Stimulated activated CD8-positive, alpha-beta memory T cell treated with anti-CD3 and anti-CD28 coated beads, Interleukin-4, amount 100 ng/mL, for 48 hours (primary cell): ENCODE results near the gene MED7.

Source experiments
- DNase-seq: peaks from one replicate; pipeline ENCODE4 v3.0.0-alpha.2; 2020

The MED7 gene

GRCh38 chr5:157100140-157100679, 42.5 kb downstream of the MED7 start:
- DNase-seq: peak; percentile 43

GRCh38 chr5:157088342-157088990, 54.2 kb downstream of the MED7 start:
- no peak for DNase-seq
